AG04450 (cell line): ENCODE data around the gene GALNT6. TPM values are rescaled to one million over a fixed set of nuclear protein-coding genes. Genes with fewer than 3 reads are reported as not detected.

Experiments
- CTCF ChIA-PET: fragments of 300-600, 350-600 bp; formaldehyde crosslinking; extraction: SDS; loops from one replicate; lab custom pipeline; 2022; ENCODE audit warnings: antibody characterized with exemption, inconsistent platforms; lab: Charles Lee
- POLR2A ChIA-PET: fragments of 350-600 bp; formaldehyde crosslinking; extraction: SDS; loops from one replicate; lab custom pipeline; 2021; ENCODE audit warnings: antibody characterized with exemption, inconsistent platforms; lab: Yijun Ruan, JAX
- DNase-seq: peaks from one replicate; pipeline ENCODE4 v3.0.0-alpha.2; 2011; ENCODE audit warnings: low read depth, low spot score
- H3K27ac ChIP-seq: one replicate; pipeline ENCODE4 v1.5.1; 2012; ENCODE audit warnings: low read depth, low read length, control low read depth
- H3K27me3 ChIP-seq: one replicate; pipeline ENCODE4 v1.6.0; 2012; ENCODE audit warnings: low read length; ENCODE audit not compliant: control insufficient read depth, insufficient read depth
- H3K4me3 ChIP-seq: 2 replicates; pipeline ENCODE4 v1.5.1; 2011; ENCODE audit warnings: mild to moderate bottlenecking, low read depth, low read length, control low read depth
- H3K9me3 ChIP-seq: 2 replicates; pipeline ENCODE4 v1.5.1; 2012; ENCODE audit warnings: low read length; ENCODE audit not compliant: control insufficient read depth, insufficient read depth
- CTCF ChIP-seq: IDR thresholded peaks from 2 replicates; pipeline ENCODE4 v1.5.1; 2011; ENCODE audit warnings: low read depth, low read length, control low read depth, inconsistent platforms
- polyA plus RNA-seq: library from polyadenylated mRNA; depleted of rRNA; stranded (reverse); fragments of >200 nt; gene quantifications from 2 replicates; pipeline ENCODE4 v1.2.3, GENCODE V29; 2011

Gene GALNT6
- polyA plus RNA-seq, 1 experiment: 31.1 TPM

GRCh38 chr12:51390891-51391282 is 319 bp downstream of the GALNT6 start:
- CTCF ChIA-PET: no interaction called here
- TF ChIP-seq CTCF: no peak
- POLR2A ChIA-PET: interaction anchor here (0.6 to 2.5 kb wide), 2 partner anchors 19 to 42 kb away, joined by 4 to 12 read pairs; no protein-coding TSS in a partner anchor
- H3K27me3 ChIP-seq: no peaks in the 10 kb centered on the region
- H3K9me3 ChIP-seq: no peaks in the 10 kb centered on the region
- peak overlapping the region; percentile 68 for H3K4me3 ChIP-seq
- H3K27ac ChIP-seq: peak overlapping the region; percentile 81
- no peak for DNase-seq

- Histone ChIP-seq H3K27ac (peak overlapping the region; percentile 39), H3K4me3 (peak overlapping the region; percentile 68; the same call in 1 of the 2 replicates), H3K9me3 (no peaks in the 10 kb centered on the region), H3K27me3 (no peaks in the 10 kb centered on the region)
- no peak for DNase-seq
- CTCF ChIA-PET: no interaction called here
- POLR2A ChIA-PET: interaction anchor here (0.6 to 2.5 kb wide), 3 partner anchors 19 to 42 kb away, joined by 4 to 12 read pairs (median 6); no protein-coding TSS in a partner anchor
- TF ChIP-seq CTCF: no peak
Observed at GRCh38 chr12:51390457-51390856, 749 bp downstream of the GALNT6 start.

- POLR2A ChIA-PET: interaction anchor here (1.9 kb wide), 1 partner anchor 18 kb away, joined by 14 read pairs; no protein-coding TSS in a partner anchor
- no peak overlapping the region; the same call in 1 of the 2 replicates for H3K4me3 ChIP-seq
- H3K27ac ChIP-seq: peak overlapping the region; percentile 75
- no peaks in the 10 kb centered on the region for H3K27me3 ChIP-seq
- no peak for TF ChIP-seq CTCF
- H3K9me3 ChIP-seq: no peaks in the 10 kb centered on the region
- DNase-seq: peak; percentile 79
- CTCF ChIA-PET: interaction anchor here (0.6 kb wide), 2 partner anchors 18 to 171 kb away, joined by 3 read pairs; no protein-coding TSS in a partner anchor
Observed at GRCh38 chr12:51389302-51389999, 1.8 kb downstream of the GALNT6 start.

GRCh38 chr12:51388846-51389245 is 2.4 kb downstream of the GALNT6 start:
- H3K4me3 ChIP-seq: no peak overlapping the region
- ChIA-PET CTCF (interaction anchor here (0.6 kb wide), 1 partner anchor 170 kb away, joined by 3 read pairs; no protein-coding TSS in a partner anchor), POLR2A (interaction anchor here (1.9 kb wide), 1 partner anchor 17 kb away, joined by 14 read pairs; no protein-coding TSS in a partner anchor)
- H3K27ac ChIP-seq: no peak overlapping the region
- no peaks in the 10 kb centered on the region for H3K27me3 ChIP-seq
- TF ChIP-seq CTCF: no peak
- H3K9me3 ChIP-seq: no peaks in the 10 kb centered on the region
- no peak for DNase-seq
